HepG2 (cell line): Measurements from ENCODE around the gene ATAD3C. TPM values are rescaled to one million over a fixed set of nuclear protein-coding genes. Genes with fewer than 3 reads are reported as not detected.

Source experiments
- AGO2 ChIP-seq: fragments of 200-400 bp; formaldehyde crosslinking; optimal IDR thresholded peaks from 2 replicates; pipeline ENCODE3; 2017; ENCODE audit warnings: mild to moderate bottlenecking, low read depth, low read length, moderate library complexity
- CENPT ChIP-seq: sonication (generic); formaldehyde crosslinking; IDR thresholded peaks from 2 replicates; pipeline ENCODE4 v1.8.0; 2022; ENCODE audit warnings: low read depth, mild to moderate bottlenecking, moderate library complexity, missing genetic modification reagents
- HDAC6 ChIP-seq: fragments of 200-600 bp; sonication (generic); IDR thresholded peaks from 2 replicates; pipeline ENCODE4 v1.7.0; 2017; ENCODE audit warnings: mild to moderate bottlenecking, antibody characterized with exemption, low read length, low read depth
- HES4 ChIP-seq: sonication (generic); formaldehyde crosslinking; IDR thresholded peaks from 2 replicates; pipeline ENCODE4 v1.9.0; 2021; ENCODE audit warnings: mild to moderate bottlenecking, missing genetic modification reagents, borderline replicate concordance
- KLF12 ChIP-seq: sonication (generic); formaldehyde crosslinking; IDR thresholded peaks from 2 replicates; pipeline ENCODE4 v1.4.0; 2020; ENCODE audit warnings: missing genetic modification reagents, borderline replicate concordance
- NFE2 ChIP-seq: sonication (generic); formaldehyde crosslinking; IDR thresholded peaks from 2 replicates; pipeline ENCODE4 v1.4.0; 2020; ENCODE audit warnings: missing genetic modification reagents
- NKX3-1 ChIP-seq: sonication (generic); formaldehyde crosslinking; IDR thresholded peaks from 2 replicates; pipeline ENCODE4 v1.5.0; 2020; ENCODE audit warnings: missing genetic modification reagents
- ZFX ChIP-seq: sonication (generic); formaldehyde crosslinking; IDR thresholded peaks from 2 replicates; pipeline ENCODE4 v1.4.0; 2020; ENCODE audit warnings: mild to moderate bottlenecking, low read depth, missing genetic modification reagents, moderate library complexity
- ZNF3 ChIP-seq: IDR thresholded peaks from 2 replicates; pipeline ENCODE4 v1.7.0; 2017; ENCODE audit warnings: inconsistent platforms
- ZNF563 ChIP-seq: sonication (generic); formaldehyde crosslinking; IDR thresholded peaks from 2 replicates; pipeline ENCODE4 v1.8.0; 2022; ENCODE audit warnings: mild to moderate bottlenecking, moderate library complexity, missing genetic modification reagents
- ZNF841 ChIP-seq: sonication (generic); formaldehyde crosslinking; IDR thresholded peaks from 2 replicates; pipeline ENCODE4 v1.8.1; 2023; ENCODE audit warnings: missing genetic modification reagents, borderline replicate concordance
- polyA plus RNA-seq, 8 experiments: library from polyadenylated mRNA; depleted of rRNA in 3 of 8; stranded (reverse) in 7 of 8; unstranded in 1 of 8; fragments of >200 nt; fragmentation: Illumina TruSeq in 4 of 8; extraction: Trizol in 4 of 8; gene quantifications; 2 replicates each; pipeline versions ENCODE4 v1.2.1 to v1.2.3, GENCODE V29; 2011 to 2016; ENCODE audit warnings: low read depth in 4 of 8, missing spikeins in 1 of 8, mixed read lengths in 1 of 8; ENCODE audit not compliant: insufficient read depth in 1 of 8
- total RNA-seq, 5 experiments: library from RNA; depleted of rRNA; stranded (reverse); fragments of >200 nt; fragmentation: Illumina TruSeq; extraction: Trizol; gene quantifications; 2 replicates each; pipeline ENCODE4 v1.2.3, GENCODE V29; 2016; ENCODE audit warnings: low read depth in 1 of 5
- TF ChIP-seq, protein P1 (sequence below): sonication (generic); formaldehyde crosslinking; IDR thresholded peaks from 2 replicates; pipeline ENCODE4 v1.5.1; 2020; ENCODE audit warnings: mild to moderate bottlenecking, missing genetic modification reagents
- TF ChIP-seq, protein P2 (sequence below): sonication (generic); formaldehyde crosslinking; IDR thresholded peaks from 2 replicates; pipeline ENCODE4 v1.4.0; 2020; ENCODE audit warnings: missing genetic modification reagents
- TF ChIP-seq, protein P3 (sequence below): IDR thresholded peaks from 2 replicates; pipeline ENCODE4 v1.6.1; 2018; ENCODE audit warnings: missing genetic modification reagents, mild to moderate bottlenecking, missing compliant biosample characterization
- TF ChIP-seq, protein P4 (sequence below): sonication (generic); formaldehyde crosslinking; IDR thresholded peaks from 2 replicates; pipeline ENCODE4 v1.8.0; 2022; ENCODE audit warnings: missing genetic modification reagents, mild to moderate bottlenecking, inconsistent platforms, borderline replicate concordance
- TF ChIP-seq, protein P5 (sequence below): IDR thresholded peaks from 2 replicates; pipeline ENCODE4 v1.6.1; 2016; ENCODE audit warnings: low read depth, borderline replicate concordance
- TF ChIP-seq, protein P6 (sequence below): sonication (generic); formaldehyde crosslinking; conservative IDR thresholded peaks from 2 replicates; pipeline ENCODE4 v1.4.0; 2020; ENCODE audit warnings: missing genetic modification reagents

The ATAD3C gene
- total and polyA plus RNA-seq, 2 of the 13 experiments (the other 11 are each of a cell fraction or from before 2014, with no cell fraction given) = 2.4 to 3.2 TPM

DNA sequence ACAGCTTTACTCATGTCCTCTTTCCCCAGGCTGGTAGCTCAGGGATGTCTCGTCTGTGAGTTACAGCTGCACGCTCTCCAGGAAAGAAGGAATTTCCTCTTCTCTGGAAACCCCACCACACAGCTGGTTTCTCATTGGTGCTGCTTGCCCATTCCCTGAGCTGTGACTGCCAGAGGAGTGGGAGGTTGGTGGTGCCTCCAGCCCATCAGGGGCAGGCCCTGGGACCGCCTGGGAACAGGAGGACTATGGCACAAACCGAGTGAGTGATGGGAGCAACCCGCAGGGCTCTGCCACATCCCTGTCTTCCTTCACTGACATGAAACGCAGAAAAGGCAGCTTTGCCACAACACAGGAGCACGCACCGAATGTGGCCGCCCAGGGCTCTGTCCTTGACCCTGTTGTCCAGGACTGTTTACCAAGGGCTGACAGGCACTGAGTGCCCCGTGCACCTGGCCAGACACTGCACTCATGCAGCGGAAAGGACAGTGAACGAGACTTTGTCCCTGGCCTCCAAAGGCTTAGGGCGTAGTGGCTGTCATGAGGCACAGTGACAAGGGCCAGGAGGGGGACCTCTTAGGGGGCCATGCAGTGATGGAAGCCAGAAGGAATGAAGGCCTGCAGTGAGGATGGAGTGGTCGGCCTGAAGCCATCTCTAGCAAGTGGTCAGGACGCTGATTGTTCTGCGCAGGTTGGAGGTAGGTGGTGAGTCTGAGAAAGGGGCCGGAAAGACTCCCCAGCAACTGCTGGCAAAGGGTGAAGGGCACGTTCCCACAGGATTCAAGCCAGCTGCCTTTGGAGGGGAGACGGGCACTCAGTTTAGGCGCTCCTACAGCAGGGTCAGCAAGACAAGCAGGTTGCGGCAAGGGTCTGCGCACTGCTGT is 48.7 kb upstream of the ATAD3C start (continued):
- TF ChIP-seq, protein P1, sequence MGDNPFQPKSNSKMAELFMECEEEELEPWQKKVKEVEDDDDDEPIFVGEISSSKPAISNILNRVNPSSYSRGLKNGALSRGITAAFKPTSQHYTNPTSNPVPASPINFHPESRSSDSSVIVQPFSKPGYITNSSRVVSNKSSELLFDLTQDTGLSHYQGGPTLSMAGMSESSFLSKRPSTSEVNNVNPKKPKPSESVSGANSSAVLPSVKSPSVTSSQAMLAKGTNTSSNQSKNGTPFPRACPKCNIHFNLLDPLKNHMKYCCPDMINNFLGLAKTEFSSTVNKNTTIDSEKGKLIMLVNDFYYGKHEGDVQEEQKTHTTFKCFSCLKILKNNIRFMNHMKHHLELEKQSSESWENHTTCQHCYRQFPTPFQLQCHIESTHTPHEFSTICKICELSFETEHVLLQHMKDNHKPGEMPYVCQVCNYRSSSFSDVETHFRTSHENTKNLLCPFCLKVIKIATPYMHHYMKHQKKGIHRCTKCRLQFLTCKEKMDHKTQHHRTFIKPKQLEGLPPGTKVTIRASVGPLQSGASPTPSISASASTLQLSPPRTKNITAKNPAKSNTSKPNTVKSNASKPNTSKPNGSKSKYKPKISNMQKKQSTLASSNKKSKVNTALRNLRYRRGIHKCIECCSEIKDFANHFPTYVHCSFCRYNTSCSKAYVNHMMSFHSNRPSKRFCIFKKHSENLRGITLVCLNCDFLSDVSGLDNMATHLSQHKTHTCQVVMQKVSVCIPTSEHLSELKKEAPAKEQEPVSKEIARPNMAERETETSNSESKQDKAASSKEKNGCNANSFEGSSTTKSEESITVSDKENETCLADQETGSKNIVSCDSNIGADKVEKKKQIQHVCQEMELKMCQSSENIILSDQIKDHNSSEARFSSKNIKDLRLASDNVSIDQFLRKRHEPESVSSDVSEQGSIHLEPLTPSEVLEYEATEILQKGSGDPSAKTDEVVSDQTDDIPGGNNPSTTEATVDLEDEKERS = peak; percentile 89
- TF ChIP-seq CENPT (CRISPR knock-in tag) (peak; percentile 55; the same call in 1 of the 2 replicates), ZNF3 (CRISPR knock-in tag) (no peak), NKX3-1 (peak; percentile 80; the same call in 1 of the 2 replicates), ZFX (peak; percentile 93), KLF12 (CRISPR knock-in tag) (peak; percentile 51; the same call in 1 of the 2 replicates), AGO2 (peak; percentile 90), ZNF841 (no peak), NFE2 (no peak), HES4 (no peak), ZNF563 (no peak; the same call in 1 of the 2 replicates), HDAC6 (no peak)
- TF ChIP-seq, protein P2, sequence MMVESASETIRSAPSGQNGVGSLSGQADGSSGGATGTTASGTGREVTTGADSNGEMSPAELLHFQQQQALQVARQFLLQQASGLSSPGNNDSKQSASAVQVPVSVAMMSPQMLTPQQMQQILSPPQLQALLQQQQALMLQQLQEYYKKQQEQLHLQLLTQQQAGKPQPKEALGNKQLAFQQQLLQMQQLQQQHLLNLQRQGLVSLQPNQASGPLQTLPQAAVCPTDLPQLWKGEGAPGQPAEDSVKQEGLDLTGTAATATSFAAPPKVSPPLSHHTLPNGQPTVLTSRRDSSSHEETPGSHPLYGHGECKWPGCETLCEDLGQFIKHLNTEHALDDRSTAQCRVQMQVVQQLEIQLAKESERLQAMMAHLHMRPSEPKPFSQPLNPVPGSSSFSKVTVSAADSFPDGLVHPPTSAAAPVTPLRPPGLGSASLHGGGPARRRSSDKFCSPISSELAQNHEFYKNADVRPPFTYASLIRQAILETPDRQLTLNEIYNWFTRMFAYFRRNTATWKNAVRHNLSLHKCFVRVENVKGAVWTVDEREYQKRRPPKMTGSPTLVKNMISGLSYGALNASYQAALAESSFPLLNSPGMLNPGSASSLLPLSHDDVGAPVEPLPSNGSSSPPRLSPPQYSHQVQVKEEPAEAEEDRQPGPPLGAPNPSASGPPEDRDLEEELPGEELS (CRISPR knock-in tag) = peak; percentile 98
- TF ChIP-seq, protein P3, sequence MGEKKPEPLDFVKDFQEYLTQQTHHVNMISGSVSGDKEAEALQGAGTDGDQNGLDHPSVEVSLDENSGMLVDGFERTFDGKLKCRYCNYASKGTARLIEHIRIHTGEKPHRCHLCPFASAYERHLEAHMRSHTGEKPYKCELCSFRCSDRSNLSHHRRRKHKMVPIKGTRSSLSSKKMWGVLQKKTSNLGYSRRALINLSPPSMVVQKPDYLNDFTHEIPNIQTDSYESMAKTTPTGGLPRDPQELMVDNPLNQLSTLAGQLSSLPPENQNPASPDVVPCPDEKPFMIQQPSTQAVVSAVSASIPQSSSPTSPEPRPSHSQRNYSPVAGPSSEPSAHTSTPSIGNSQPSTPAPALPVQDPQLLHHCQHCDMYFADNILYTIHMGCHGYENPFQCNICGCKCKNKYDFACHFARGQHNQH = peak; percentile 97
- TF ChIP-seq, protein P4, sequence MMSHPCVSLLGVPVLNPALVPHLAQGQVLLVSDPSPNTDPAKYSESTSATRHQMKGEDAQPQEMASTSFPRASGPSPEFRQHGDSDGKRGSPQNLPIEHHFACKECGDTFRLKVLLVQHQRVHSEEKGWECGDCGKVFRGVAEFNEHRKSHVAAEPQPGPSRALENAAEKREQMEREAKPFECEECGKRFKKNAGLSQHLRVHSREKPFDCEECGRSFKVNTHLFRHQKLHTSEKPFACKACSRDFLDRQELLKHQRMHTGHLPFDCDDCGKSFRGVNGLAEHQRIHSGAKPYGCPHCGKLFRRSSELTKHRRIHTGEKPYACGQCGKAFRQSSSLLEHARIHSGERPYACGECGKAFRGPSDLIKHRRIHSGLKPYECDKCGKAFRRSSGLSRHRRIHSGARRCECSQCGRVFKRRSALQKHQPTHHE = peak; percentile 89
- TF ChIP-seq, protein P5, sequence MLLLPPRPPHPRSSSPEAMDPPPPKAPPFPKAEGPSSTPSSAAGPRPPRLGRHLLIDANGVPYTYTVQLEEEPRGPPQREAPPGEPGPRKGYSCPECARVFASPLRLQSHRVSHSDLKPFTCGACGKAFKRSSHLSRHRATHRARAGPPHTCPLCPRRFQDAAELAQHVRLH (CRISPR knock-in tag) = peak; percentile 96; the same call in 1 of the 2 replicates
- TF ChIP-seq, protein P6, sequence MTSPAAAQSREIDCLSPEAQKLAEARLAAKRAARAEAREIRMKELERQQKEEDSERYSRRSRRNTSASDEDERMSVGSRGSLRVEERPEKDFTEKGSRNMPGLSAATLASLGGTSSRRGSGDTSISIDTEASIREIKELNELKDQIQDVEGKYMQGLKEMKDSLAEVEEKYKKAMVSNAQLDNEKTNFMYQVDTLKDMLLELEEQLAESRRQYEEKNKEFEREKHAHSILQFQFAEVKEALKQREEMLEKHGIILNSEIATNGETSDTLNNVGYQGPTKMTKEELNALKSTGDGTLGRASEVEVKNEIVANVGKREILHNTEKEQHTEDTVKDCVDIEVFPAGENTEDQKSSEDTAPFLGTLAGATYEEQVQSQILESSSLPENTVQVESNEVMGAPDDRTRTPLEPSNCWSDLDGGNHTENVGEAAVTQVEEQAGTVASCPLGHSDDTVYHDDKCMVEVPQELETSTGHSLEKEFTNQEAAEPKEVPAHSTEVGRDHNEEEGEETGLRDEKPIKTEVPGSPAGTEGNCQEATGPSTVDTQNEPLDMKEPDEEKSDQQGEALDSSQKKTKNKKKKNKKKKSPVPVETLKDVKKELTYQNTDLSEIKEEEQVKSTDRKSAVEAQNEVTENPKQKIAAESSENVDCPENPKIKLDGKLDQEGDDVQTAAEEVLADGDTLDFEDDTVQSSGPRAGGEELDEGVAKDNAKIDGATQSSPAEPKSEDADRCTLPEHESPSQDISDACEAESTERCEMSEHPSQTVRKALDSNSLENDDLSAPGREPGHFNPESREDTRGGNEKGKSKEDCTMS = no peak
